SK-N-SH (cell line): ENCODE results near the gene TMIE. TPM values are rescaled to one million over a fixed set of nuclear protein-coding genes. Genes with fewer than 3 reads are reported as not detected.

Experiments
- CTCF ChIA-PET: fragments of 300-600, 350-600 bp; formaldehyde crosslinking; extraction: SDS; loops from one replicate; lab custom pipeline; 2021; lab: Yijun Ruan, JAX
- POLR2A ChIA-PET: fragments of 350-600 bp; sonication (Branson Sonifier 250); formaldehyde crosslinking; extraction: SDS; loops from one replicate; lab custom pipeline; 2020; ENCODE audit warnings: antibody characterized with exemption, inconsistent platforms; lab: Yijun Ruan, JAX
- DNase-seq: peaks from one replicate; pipeline ENCODE4 v3.0.0; 2012
- H2AFZ ChIP-seq: fragments of 200-600 bp; sonication (generic); 2 replicates; pipeline ENCODE4 v1.8.1; 2016; ENCODE audit warnings: antibody characterized with exemption, mild to moderate bottlenecking, low read depth
- H3F3A ChIP-seq: fragments of 200-600 bp; sonication (generic); replicated peaks from 2 replicates; pipeline ENCODE3; 2016; ENCODE audit warnings: antibody characterized with exemption, mild to moderate bottlenecking; ENCODE audit not compliant: insufficient read depth
- H3K27ac ChIP-seq, 2 experiments: fragments of 200-500 bp in 1 of 2; fragments of 200-600 bp in 1 of 2; sonication (Bioruptor generic) in 1 of 2; sonication (generic), shearing (Covaris generic) in 1 of 2; 2 replicates each; pipeline versions ENCODE4 v1.5.1 to v1.6.1; 2014 to 2016; ENCODE audit warnings: low read depth in 2 of 2, inconsistent platforms in 1 of 2, low read length in 1 of 2, mild to moderate bottlenecking in 1 of 2, mixed read lengths in 1 of 2
- H3K27me3 ChIP-seq: fragments of 200-600 bp; sonication (generic), shearing (Covaris generic); 2 replicates; pipeline ENCODE4 v1.6.1; 2016; ENCODE audit warnings: mixed run types; ENCODE audit not compliant: insufficient read depth
- H3K36me3 ChIP-seq, 2 experiments: fragments of 200-500 bp in 1 of 2; fragments of 200-600 bp in 1 of 2; sonication (Bioruptor generic) in 1 of 2; sonication (generic) in 1 of 2; replicated peaks in 1 of 2; 2 replicates each; pipeline versions ENCODE3 to v1.5.1; 2014 to 2016; ENCODE audit warnings: low read length in 1 of 2, mild to moderate bottlenecking in 1 of 2; ENCODE audit not compliant: insufficient read depth in 2 of 2, control insufficient read depth in 1 of 2
- H3K4me1 ChIP-seq, 2 experiments: fragments of 200-500 bp in 1 of 2; fragments of 200-600 bp in 1 of 2; sonication (Bioruptor generic) in 1 of 2; sonication (generic), shearing (Covaris generic) in 1 of 2; 2 replicates each; pipeline versions ENCODE4 v1.5.1 to v1.6.1; 2014 to 2016; ENCODE audit warnings: low read depth in 1 of 2, low read length in 1 of 2, mixed run types in 1 of 2; ENCODE audit not compliant: insufficient read depth in 2 of 2, control insufficient read depth in 1 of 2
- H3K4me2 ChIP-seq: fragments of 200-600 bp; sonication (generic), shearing (Covaris generic); 2 replicates; pipeline ENCODE4 v1.6.1; 2017; ENCODE audit warnings: mixed run types
- H3K4me3 ChIP-seq, 2 experiments: fragments of 200-500 bp in 1 of 2; fragments of 200-600 bp in 1 of 2; sonication (Bioruptor generic) in 1 of 2; sonication (generic), shearing (Covaris generic) in 1 of 2; 2 replicates each; pipeline versions ENCODE4 v1.5.1 to v1.8.1; 2014 to 2016; ENCODE audit warnings: low read depth in 2 of 2, inconsistent platforms in 1 of 2, low read length in 1 of 2, mild to moderate bottlenecking in 1 of 2, mixed read lengths in 1 of 2, moderate library complexity in 1 of 2
- H3K79me2 ChIP-seq: fragments of 200-600 bp; sonication (generic); 2 replicates; pipeline ENCODE4 v1.8.1; 2017; ENCODE audit warnings: mild to moderate bottlenecking; ENCODE audit not compliant: insufficient read depth
- H3K9ac ChIP-seq: fragments of 200-600 bp; sonication (generic); 2 replicates; pipeline ENCODE4 v1.6.1; 2017; ENCODE audit warnings: mixed run types
- H3K9me2 ChIP-seq: fragments of 200-600 bp; sonication (generic); 2 replicates; pipeline ENCODE4 v1.6.1; 2017; ENCODE audit warnings: mixed run types
- H3K9me3 ChIP-seq: fragments of 200-600 bp; sonication (generic); 2 replicates; pipeline ENCODE4 v1.6.1; 2017; ENCODE audit warnings: mixed run types, mild to moderate bottlenecking, moderate library complexity
- H4K20me1 ChIP-seq: fragments of 200-600 bp; sonication (generic); 2 replicates; pipeline ENCODE4 v1.6.1; 2017; ENCODE audit warnings: mild to moderate bottlenecking, mixed run types; ENCODE audit not compliant: insufficient read depth
- EZH2phosphoT487 ChIP-seq: fragments of 200-600 bp; sonication (generic); IDR thresholded peaks from 2 replicates; pipeline ENCODE4 v1.6.1; 2017; ENCODE audit warnings: low read depth, mixed run types, mild to moderate bottlenecking, antibody characterized with exemption, moderate library complexity, borderline replicate concordance
- FOSL2 ChIP-seq: IDR thresholded peaks from 2 replicates; pipeline ENCODE4 v1.4.0; 2012; ENCODE audit warnings: low read depth, mild to moderate bottlenecking, moderate library complexity, borderline replicate concordance
- JUND ChIP-seq: IDR thresholded peaks from 2 replicates; pipeline ENCODE4 v1.4.0; 2012
- PBX3 ChIP-seq: IDR thresholded peaks from 2 replicates; pipeline ENCODE4; 2012
- REST ChIP-seq: IDR thresholded peaks from 2 replicates; pipeline ENCODE4 v1.6.1; 2012; ENCODE audit warnings: mild to moderate bottlenecking, low read depth, low read length, moderate library complexity
- RXRA ChIP-seq: IDR thresholded peaks from 2 replicates; pipeline ENCODE4 v1.4.0; 2012; ENCODE audit warnings: low read depth, mild to moderate bottlenecking, borderline replicate concordance
- USF2 ChIP-seq: fragments of 150-350 bp; IDR thresholded peaks from 2 replicates; pipeline ENCODE4 v1.6.1; 2017; ENCODE audit warnings: antibody characterized with exemption, low read length, low read depth, borderline replicate concordance
- WGBS: methylation state at CpG from one replicate; pipeline ENCODE4 v1.1.6; 2017; ENCODE audit warnings: low lambda C conversion rate; 5-methylcytosine and 5-hydroxymethylcytosine counted together
- polyA plus RNA-seq, 3 experiments: library from polyadenylated mRNA; depleted of rRNA; stranded (reverse); fragments of >200 nt; gene quantifications; 2 replicates each; pipeline ENCODE4 v1.2.3, GENCODE V29; 2012
- TF ChIP-seq, protein P1 (sequence below): IDR thresholded peaks from 2 replicates; pipeline ENCODE4 v1.4.0; 2012; ENCODE audit warnings: low read depth
- TF ChIP-seq, protein P2 (sequence below): fragments of 200-600 bp; sonication (generic); IDR thresholded peaks from 2 replicates; pipeline ENCODE4 v1.6.1; 2017; ENCODE audit warnings: antibody characterized with exemption, mild to moderate bottlenecking, moderate library complexity

The TMIE gene
- polyA plus RNA-seq, 1 of the 3 experiments (the other 2 are of a cell fraction), result 0.03 TPM

DNA sequence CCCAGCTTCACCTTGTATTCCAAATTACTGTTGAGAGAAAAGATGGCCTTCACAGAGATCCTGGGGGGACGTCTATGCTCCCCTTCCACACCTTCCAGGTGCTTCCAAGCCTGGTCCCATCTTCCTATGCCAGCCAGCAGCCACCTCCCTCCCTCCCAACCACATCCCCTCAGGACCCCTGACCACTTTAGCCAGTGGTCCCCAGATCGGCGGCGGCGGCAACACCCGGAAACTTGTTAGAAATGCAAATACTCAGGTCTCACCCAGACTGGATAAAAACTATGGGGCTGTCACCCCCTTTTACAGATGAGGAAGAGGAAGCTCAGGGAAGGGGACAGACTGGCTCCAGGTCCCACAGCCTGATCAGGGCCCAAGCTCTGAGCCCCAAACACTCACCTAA is 54.5 kb downstream of the TMIE start:
- no peak overlapping the region for H3K4me2 ChIP-seq
- H3K9me3 ChIP-seq, result no peaks in the 10 kb centered on the region
- TF ChIP-seq, protein P1, sequence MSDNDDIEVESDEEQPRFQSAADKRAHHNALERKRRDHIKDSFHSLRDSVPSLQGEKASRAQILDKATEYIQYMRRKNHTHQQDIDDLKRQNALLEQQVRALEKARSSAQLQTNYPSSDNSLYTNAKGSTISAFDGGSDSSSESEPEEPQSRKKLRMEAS, result no peak
- TF ChIP-seq REST (no peak), FOSL2 (no peak), JUND (no peak), RXRA (no peak), PBX3 (no peak), EZH2phosphoT487 (no peak), USF2 (no peak)
- TF ChIP-seq, protein P2, sequence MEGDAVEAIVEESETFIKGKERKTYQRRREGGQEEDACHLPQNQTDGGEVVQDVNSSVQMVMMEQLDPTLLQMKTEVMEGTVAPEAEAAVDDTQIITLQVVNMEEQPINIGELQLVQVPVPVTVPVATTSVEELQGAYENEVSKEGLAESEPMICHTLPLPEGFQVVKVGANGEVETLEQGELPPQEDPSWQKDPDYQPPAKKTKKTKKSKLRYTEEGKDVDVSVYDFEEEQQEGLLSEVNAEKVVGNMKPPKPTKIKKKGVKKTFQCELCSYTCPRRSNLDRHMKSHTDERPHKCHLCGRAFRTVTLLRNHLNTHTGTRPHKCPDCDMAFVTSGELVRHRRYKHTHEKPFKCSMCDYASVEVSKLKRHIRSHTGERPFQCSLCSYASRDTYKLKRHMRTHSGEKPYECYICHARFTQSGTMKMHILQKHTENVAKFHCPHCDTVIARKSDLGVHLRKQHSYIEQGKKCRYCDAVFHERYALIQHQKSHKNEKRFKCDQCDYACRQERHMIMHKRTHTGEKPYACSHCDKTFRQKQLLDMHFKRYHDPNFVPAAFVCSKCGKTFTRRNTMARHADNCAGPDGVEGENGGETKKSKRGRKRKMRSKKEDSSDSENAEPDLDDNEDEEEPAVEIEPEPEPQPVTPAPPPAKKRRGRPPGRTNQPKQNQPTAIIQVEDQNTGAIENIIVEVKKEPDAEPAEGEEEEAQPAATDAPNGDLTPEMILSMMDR, result no peak
- H3K9ac ChIP-seq, result no peak overlapping the region
- H3K36me3 ChIP-seq, result no peaks in the 10 kb centered on the region
- ChIA-PET POLR2A (no interaction called here), CTCF (interaction anchor here (0.6 kb wide), 1 partner anchor 148 kb away, joined by 3 read pairs; no protein-coding TSS in a partner anchor)
- H3K79me2 ChIP-seq, result no peaks in the 10 kb centered on the region
- no peak overlapping the region for H3K27ac ChIP-seq
- no peaks in the 10 kb centered on the region for H3F3A ChIP-seq
- H3K27me3 ChIP-seq, result no peaks in the 10 kb centered on the region; the same call in 1 of the 2 replicates
- no peaks in the 10 kb centered on the region for H3K4me1 ChIP-seq
- no peak overlapping the region for H2AFZ ChIP-seq
- DNase-seq, result no peak
- no peak overlapping the region for H3K4me3 ChIP-seq
- WGBS, result 82% methylated on average over 6 of the region's 6 CpGs
- no peaks in the 10 kb centered on the region for H4K20me1 ChIP-seq
- H3K9me2 ChIP-seq, result no peaks in the 10 kb centered on the region
